Measurements from ENCODE around the gene ITPR2.
"Not testable (repeated sequence)": the region's sequence is repeated elsewhere in the genome, so short reads cannot be mapped to it uniquely, and the experiment has no call there.

The ITPR2 gene

DNA sequence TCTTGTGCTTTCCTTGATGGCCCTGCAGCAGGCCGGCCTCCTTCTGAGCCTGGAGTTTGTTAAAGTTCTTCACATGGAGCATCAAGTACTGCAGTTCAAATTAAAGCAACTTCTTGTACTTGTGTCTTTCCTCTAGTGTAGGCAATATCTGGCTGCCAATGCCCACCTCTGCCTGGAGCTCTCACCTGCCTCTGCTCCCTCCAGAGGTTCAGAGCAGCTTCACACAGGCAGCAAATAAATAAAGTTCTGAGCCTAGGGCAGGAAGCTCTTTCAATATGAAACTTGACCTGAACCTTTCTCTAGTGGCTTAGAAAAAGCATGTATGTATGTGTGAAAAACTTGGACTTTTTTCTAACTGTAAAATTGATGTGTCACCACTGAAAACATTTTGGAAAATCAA, 65.9 kb downstream of the ITPR2 start:
- no peak for DNase-seq (ENCODE audit: extremely low read depth in 1 of 2, low read depth in 1 of 2)

DNA sequence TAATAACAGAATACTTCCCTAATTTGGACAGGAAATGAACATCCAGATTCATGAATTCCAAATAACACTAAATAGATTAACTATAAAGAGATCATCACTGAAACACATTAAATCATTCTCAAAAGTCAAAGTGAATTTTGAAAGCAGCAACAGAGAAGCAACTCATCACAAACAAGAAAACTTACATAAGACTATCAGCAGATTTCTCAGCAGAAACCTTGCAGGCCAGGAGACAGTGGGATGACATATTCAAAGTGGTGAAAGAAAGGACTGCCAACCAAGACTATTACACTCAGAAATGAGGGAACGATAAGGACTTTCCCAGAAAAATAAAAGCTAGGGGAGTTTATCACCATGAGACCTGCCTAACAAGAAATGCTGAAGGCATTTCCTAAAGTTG, 70.8 kb downstream of the ITPR2 start:
- no peak for DNase-seq (ENCODE audit: extremely low read depth in 1 of 2, low read depth in 1 of 2)

DNA sequence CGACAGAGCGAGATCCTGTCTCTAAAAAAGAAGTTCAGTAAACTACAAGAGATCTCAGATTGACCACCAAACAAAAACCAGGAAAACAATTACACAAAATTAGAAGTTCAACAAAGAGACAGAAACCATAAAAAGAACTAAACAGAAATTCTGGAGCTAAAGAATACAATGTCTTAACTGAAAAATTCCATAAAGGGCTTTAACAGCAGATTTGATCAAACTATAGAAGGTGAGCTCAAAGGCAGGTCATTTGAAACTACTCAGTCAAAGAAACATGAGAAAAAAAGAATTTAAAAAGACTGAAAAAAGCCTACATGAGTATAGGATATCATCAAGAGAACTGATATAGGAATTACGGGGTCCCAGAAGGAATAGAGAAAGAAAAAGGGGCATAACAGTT, 71.2 kb downstream of the ITPR2 start:
- no peak for DNase-seq (ENCODE audit: extremely low read depth in 1 of 2, low read depth in 1 of 2)

DNA sequence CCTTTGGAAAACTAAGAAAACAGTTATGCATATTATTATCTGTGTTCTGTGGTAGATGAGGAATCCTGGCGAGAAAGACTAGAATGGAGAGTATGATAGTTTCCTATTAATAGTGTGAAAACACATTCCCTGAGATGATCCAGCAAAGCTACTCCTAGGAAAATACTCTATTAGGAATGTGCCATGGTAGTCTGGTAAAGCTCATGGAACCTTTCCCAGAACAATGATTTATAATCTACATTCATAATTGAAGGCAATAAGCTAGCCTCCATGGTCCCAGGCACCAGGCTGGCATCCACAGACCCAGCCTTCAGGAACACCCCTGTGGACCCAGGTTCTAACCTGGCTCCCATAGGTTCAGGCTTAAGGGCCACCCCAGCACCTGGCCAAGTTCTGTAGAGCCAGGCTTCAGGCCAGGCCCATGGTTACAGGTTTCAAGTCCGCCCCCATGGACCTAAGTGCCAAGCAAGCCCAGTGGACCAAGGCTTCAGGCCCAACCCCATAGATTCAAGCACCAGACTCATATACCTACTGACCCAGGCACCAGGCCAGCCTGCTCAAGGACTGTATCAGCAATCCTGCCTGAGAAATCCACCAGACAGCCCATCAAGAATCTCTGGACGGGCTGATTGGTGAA, 72.2 kb downstream of the ITPR2 start:
- DNase-seq (ENCODE audit: extremely low read depth in 1 of 2, low read depth in 1 of 2): no peak

DNA sequence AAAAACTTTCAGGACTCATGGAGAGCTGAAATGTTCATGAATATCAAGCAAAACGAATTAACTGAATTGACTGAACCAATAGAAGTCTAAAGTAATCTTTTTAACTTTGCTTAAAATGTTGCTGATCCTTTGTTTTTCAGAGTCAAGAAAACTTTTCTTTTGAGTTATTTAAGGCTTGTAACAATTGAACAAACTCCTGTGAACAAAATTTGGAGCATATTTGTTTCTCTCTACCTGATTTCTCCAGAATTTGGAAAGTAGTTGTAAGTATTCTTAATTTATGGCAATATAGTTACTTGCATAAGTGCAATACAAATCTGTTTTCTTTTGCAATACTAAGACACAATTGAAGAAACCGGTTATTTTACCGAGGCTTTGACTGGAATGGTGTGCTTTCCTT, 77.6 kb downstream of the ITPR2 start:
- not testable (repeated sequence) for DNase-seq (ENCODE audit: extremely low read depth in 1 of 2, low read depth in 1 of 2)

DNA sequence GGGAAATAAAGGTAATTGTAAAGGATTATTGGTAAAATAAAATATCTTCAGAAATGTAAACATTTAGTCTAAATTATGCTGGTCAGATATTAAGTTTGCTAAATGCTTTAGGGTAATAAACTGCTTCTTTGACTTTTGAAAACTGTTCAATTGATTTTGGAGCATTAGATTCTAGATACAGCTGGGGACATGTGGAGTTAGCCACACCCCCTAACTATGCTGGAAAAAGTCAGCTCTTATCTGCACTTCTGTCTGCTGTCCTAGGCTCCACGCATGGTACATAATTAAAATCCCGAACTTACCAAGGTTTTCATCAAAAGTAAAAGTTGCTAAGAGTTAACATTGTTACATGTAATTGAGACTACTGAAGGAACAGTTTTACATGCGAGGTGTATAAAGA, 78.8 kb downstream of the ITPR2 start:
- DNase-seq (ENCODE audit: extremely low read depth in 1 of 2, low read depth in 1 of 2): no peak

DNA sequence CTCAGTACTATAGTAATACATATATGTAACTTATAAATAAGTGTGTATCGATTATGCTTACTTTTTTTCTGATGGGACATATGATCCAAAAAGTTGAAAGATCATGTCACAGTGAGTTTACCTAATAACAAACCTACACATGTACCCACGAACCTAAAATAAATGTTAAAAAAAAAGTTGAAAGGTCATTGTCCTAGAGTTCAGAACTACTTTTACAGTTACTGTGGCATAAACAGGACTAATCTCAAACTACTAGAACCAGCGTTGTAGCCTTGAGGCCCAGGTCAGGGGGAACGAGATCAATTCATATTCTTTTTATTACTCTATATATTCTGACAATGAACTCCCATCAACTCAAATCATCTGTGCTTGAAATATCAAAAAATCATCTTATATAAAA, 81.8 kb downstream of the ITPR2 start:
- no peak for DNase-seq (ENCODE audit: extremely low read depth in 1 of 2, low read depth in 1 of 2)

DNA sequence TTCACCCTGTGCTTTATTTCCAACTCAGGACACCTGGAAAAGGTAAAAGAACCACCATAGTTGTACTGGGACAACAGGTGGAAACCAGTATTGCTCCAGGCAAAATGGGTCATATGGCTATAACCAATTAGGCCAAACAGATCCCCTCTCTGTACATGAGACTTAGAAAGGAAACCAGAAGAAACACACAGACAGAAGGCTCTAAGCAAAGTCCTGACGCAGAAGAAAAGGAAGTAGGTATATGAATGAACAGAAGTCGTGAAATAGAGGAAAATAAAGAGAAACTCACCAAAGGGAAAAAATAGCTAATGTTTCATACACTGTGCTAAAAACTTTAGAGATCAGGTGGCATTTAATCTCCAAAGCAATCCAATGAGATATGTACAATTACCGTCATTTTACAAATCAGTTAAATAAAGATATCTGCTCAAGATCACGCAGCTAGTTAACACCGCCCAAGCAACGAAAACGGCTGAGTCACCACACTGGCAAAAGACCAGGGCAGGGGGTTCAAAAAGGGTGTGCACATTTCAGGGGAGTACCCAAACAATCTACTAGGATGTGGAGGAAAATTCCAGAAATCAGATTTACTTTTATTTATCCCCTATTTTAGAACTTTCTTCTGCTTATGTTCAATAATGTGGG, 82.3 kb downstream of the ITPR2 start:
- no peak for DNase-seq (ENCODE audit: extremely low read depth in 1 of 2, low read depth in 1 of 2)

DNA sequence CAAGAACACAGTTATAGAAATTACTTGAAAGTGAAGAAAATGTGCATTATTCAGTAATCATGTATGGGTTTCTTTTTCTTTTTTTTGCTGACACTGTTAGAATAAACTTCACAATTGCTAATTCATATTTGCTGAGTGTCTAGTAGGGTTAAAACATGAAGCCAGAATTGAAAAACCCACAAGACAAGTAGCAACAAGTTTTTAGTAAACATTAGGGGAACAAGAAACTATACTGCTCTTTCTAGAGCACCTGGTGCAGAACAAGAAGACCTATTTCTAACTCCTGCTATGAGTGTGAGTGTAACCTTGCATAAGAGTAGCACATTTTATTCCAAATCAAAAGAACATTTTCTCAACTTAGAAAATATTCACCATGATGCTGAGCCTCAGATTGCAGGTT, 83.2 kb downstream of the ITPR2 start:
- DNase-seq (ENCODE audit: extremely low read depth in 1 of 2, low read depth in 1 of 2): no peak

DNA sequence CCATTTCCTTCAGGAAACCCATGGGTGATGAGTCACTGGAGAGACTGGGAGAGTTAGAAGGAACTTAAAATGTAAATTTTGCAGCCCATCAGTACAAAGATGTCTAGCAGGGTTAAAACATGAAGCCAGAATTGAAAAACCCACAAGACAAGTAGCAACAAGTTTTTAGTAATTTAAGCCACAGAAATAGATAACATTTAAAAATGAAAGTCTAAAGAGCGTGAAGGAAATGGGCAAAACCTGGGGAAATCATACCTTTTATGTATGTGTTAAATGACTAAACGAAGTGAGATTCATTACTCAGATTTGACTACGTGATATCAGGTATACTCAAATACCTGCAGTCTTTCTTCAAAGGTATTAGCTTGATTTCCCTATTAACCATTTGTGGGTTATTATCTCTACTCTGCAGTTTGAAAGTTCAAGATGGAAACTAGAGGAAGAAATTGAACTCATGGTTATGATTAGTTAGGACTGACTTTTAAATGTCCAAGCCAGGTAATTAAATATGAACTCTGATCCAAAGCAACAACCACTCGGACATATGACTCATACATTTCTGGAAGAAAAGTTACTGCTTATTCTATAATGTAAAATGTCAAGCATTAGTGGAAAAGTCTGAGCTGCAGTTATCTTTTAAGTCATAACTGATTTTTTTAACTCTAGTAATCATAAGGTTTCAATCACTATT, 84.1 kb downstream of the ITPR2 start:
- DNase-seq (ENCODE audit: extremely low read depth in 1 of 2, low read depth in 1 of 2): no peak

DNA sequence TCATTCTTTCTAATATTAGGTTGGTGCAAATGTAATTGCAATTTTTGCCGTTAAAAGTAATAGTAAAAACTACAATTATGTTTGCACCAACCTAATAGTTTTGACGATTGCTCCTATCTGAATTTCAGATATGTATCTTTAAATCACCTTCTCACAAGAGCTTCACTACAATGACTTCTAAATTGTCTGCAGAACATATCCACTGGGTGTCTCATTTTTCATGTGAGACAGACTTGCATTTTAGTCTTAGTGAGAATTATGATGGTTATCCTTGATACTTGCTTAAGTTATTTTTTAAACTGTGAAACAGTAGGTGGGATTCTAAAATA, 84.6 kb downstream of the ITPR2 start:
- no peak for DNase-seq (ENCODE audit: extremely low read depth in 1 of 2, low read depth in 1 of 2)

DNA sequence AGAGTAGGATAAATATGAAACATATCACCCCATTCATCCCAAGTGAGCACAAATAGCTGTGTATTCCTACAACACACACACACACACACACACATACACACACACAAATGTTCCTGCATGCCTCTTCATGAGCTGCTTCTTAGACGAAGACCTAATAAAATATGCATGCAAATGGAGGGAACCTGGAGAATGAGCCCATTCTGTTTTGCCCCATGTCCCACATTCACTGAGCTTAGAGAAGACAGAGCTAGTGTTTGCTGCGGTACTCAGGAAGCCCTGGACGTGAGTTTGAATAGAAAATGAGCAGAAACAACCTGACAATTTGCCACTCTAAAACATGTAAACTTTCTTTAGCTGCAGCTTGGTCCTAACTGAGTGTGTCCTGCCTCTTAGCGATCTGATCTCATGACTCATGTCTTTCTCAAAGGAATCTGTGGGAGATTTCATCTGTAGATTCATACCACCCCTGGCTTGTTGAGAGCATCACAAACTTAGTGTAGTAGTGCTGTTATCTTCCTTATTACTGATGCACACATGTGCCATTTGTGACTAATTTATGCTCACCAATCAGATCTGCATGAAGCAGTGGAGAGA, 86.8 kb downstream of the ITPR2 start:
- no peak for DNase-seq (ENCODE audit: extremely low read depth in 1 of 2, low read depth in 1 of 2)

DNA sequence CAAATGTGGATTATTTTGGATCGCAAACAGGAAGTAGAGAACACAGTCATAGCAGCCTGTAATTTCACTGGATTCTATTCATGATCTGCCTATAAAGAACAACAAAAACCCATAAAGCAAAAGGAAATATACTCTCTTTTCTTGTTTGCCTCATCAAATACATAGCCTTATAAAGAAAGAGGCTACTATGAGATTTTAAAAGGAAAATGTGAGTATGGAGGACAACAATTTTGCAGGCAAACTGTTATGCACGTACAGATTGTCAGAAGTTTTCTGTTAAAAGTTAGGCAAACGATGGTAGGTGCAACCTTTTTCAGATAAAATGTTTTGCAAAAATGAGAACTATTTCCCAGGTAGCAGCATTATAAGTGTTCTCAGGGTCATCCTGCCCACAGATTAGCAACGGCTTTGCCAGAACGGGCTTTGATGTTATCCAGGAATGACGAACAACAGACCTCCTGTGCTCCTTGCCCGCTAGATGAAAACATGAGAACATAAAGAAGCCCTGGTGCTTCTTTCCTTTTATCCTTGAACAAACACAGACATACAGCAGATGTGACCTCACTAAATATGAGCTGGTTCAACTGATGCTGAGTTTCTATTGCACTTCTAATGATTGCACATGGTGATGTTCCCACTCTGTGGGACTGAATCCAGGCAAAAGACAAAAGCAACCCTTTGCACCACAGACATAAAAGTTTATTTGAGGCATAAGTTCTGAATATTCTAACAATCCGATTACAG, 88.1 kb downstream of the ITPR2 start:
- no peak for DNase-seq (ENCODE audit: extremely low read depth in 1 of 2, low read depth in 1 of 2)

DNA sequence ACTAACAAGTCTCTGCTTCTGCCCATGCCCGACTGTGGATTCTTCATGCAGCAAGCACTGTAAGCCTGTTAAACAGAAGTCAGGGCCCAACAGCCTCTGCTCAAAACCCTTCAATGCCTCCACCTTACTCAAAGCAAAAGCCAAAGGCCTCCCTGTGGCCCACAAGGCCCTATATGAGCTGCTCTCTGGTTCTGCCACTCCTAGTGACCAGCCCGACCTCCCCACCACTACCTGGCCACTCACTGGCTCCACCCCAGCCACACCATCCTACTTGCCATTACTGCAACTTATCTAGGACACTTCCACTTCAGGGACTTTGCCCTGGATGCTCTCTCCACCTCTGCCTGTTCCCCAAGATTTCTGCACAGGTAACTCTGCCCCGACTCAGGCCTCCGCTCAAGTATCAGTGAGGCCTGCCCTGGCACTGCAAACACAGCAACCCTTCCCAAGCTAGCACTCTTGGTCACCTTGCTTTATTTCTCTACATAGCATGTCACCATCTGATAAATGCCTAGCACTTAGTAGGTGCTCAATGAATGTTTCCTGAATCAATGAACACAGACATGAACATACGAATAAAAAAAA, 88.9 kb downstream of the ITPR2 start:
- no peak for DNase-seq (ENCODE audit: extremely low read depth in 1 of 2, low read depth in 1 of 2)

DNA sequence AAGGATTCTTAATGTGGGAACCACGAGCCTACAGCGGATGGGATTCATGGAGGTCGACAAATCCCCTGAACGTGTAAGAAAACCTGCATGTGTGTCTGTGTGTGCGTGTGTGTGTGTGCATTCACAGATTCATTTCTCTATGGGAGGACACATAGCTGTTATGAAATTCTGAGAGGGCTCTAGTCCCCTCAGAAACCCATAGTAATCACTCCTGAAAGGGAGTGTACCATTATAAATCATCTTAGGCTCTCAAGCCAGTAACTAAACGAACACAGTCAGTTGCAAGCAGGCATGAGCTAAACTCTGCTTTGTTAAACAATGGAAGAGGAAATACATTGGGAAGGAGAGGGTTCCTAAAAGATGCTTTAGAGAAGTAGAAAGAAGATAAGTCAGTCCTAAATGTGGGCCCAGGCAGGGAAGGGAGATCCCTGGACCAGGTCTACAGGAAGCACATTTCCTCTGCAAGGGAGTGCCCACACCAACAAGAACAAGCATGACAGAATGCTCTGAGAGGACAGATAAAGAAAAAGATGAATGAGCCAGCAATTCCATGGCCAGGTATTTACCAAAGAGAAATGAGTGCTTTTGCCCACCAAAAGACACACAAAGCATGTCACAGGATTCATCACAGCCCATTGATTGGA, 91.3 kb downstream of the ITPR2 start:
- DNase-seq (ENCODE audit: extremely low read depth in 1 of 2, low read depth in 1 of 2): no peak

DNA sequence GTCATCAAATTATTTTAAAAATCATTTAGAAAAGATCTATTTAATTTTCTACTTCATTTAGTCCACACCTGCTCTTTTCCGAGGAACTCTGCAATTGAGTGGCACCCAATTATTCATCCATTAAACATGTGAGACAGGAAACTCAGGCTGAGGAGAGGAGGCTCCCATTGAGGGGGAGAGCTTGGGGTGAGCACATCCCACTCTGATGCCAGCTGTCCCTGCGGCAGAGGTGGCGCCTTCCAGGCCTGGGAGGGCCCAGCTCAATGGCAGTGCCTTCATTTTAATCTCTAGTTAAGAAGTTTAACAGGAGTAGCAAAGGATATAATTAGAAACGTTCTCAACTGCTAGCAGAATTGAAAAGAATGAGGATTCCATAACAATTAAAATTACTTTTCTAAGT, 92.0 kb downstream of the ITPR2 start:
- DNase-seq (ENCODE audit: extremely low read depth in 1 of 2, low read depth in 1 of 2): no peak

DNA sequence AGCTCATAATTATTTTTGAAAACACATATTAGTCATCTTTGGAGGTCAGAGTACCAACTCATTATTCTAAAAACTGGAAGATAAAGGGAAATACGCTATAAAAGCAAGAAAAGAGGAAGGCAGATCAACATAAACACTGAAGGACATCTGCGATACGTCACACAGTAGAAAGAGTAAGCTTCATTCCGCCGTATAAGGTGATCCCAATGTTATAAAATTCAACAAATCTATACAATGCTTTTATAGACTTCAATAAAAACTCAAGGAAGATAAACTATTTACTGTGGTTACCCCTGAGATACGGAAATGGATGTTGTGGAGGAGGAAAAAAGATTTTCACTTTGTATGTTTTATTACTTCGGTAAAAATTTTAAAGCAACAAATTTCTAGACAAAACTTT, 92.6 kb downstream of the ITPR2 start:
- no peak for DNase-seq (ENCODE audit: extremely low read depth in 1 of 2, low read depth in 1 of 2)

DNA sequence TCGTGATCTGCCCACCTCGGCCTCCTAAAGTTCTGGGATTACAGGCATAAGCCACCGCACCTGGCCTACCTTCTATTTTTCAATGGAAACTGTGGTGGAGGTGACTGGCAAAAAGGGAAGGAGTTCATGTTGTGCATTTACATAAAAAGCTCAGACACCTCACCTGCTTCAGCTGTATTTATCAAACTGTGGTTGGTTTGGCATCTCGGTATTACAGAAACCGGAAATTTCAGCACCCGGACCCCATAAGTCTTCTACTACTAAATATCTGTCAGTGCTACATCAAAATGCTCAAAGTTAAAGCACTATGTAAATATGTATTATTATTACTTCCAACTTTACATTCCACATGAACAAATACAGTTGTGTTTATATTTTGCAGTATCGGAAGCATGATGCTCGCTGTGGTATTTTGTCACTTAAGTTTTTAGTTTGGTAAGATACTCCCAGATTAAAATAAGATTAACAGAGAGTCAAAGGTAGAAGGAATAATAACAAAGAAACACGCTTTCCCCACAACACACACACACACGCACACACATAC, 95.4 kb downstream of the ITPR2 start:
- no peak for DNase-seq (ENCODE audit: extremely low read depth in 1 of 2, low read depth in 1 of 2)

DNA sequence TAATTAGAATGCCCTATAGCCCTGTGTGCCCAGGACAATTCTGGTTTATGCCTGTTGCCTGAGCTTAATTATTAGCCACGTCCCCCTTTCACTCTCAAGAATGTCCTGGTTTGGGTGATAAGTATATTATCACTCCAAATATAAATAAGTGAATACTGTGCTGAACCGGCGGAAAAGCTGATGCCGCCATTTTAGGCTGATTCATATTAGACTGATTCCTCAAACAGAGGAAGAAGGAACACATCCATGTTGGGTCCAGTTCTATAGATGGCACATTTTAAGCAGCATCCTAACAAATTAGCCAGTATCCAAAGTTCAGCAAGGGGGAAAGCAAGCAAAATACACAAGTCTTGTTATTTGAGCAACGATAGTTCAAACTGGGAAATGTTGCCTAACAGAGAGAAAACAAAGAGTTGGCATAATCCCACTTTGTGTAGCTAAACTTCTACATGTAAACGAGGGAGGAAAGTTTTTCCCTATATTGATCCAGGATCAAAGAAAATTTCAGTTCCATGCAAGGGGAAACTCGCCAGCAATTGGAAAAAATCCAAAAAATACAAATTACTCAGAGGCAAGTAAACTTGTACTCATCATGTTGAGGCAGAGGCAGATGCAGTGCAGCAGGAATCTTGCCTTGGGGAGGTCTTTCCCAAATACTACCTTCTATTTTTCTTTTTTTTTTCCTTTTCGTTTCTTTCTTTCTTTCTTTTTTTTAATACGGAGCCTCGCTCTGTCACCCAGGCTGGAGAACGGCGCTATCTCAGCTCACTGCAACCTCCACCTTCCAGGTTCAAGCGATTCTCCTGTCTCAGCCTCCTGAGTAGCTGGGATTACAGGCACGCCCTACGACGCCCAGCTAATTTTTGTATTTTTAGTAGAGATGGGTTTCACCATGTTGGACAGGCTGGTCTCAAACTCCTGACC, 96.2 kb downstream of the ITPR2 start:
- DNase-seq (ENCODE audit: extremely low read depth in 1 of 2, low read depth in 1 of 2): no peak

Measured in stimulated activated CD8-positive, alpha-beta memory T cell treated with anti-CD3 and anti-CD28 coated beads, Interleukin-7, amount 100 ng/mL, for 48 hours (primary cell).